ENCODE data around the gene COX5A. TPM values are rescaled to one million over a fixed set of nuclear protein-coding genes. Genes with fewer than 3 reads are reported as not detected.
A peak's percentile ranks its signal among the peaks of the same experiment; 100 is the strongest.
"Not testable (repeated sequence)": the region's sequence is repeated elsewhere in the genome, so short reads cannot be mapped to it uniquely, and the experiment has no call there.

COX5A gene
- total RNA-seq, 4 donors from 2014 or later = 103 to 235 (median 166) TPM

- TF ChIP-seq CTCF (IDR thresholded peaks at IDR 0.05) (no peak), POLR2A (IDR thresholded peaks at IDR 0.05) (no peak)
- H3K9me3 ChIP-seq = no peaks in the 10 kb centered on the region
- no peaks in the 10 kb centered on the region for H3K27me3 ChIP-seq
- peaks cover 33 to 36% of the 10 kb centered on the region in 2 donors for H3K36me3 ChIP-seq
- no peak overlapping the region for H3K27ac ChIP-seq
- intact Hi-C loops (cut with DNase I) = no loop called here
- H3K4me1 ChIP-seq = no peaks in the 10 kb centered on the region
- no peak for DNase-seq
- no peak overlapping the region for H3K4me3 ChIP-seq (replicated peaks in 1 of 3)
- WGBS, 2 donors = 96 to 99% methylated on average over 5 of the region's 5 CpGs
These were observed 9.1 kb downstream of the COX5A start for GRCh38 chr15:74928771-74929198.

- no peak for TF ChIP-seq CTCF (IDR thresholded peaks at IDR 0.05)
- no peak for TF ChIP-seq POLR2A (IDR thresholded peaks at IDR 0.05)
- Histone ChIP-seq H3K27me3 (no peaks in the 10 kb centered on the region), H3K9me3 (no peaks in the 10 kb centered on the region), H3K4me3 (replicated peaks in 1 of 3) (no peak overlapping the region), H3K36me3 (peaks cover 58 to 70% of the 10 kb centered on the region in 2 donors), H3K4me1 (no peaks in the 10 kb centered on the region), H3K27ac (no peak overlapping the region)
- WGBS, 2 donors = 95 to 98% methylated on average over 3 of the region's 3 CpGs
- intact Hi-C loops (cut with DNase I) = no loop called here
- DNase-seq = no peak
These were observed 13.3 kb downstream of the COX5A start for GRCh38 chr15:74924525-74924924.

- Histone ChIP-seq H3K9me3 (no peaks in the 10 kb centered on the region), H3K4me3 (replicated peaks in 1 of 3) (no peak overlapping the region), H3K27me3 (no peaks in the 10 kb centered on the region), H3K27ac (no peak overlapping the region), H3K4me1 (no peaks in the 10 kb centered on the region), H3K36me3 (peaks cover 55 to 77% of the 10 kb centered on the region in 2 donors)
- WGBS, 2 donors = 84% methylated on average over 8 of the region's 8 CpGs
- intact Hi-C loops (cut with DNase I) = no loop called here
- no peak for DNase-seq
- TF ChIP-seq POLR2A (IDR thresholded peaks at IDR 0.05) (no peak), CTCF (IDR thresholded peaks at IDR 0.05) (no peak)
These were observed 17.4 kb downstream of the COX5A start for GRCh38 chr15:74920456-74920855.

- H3K4me3 ChIP-seq (replicated peaks in 1 of 3) = no peak overlapping the region
- WGBS, 2 donors = 93 to 94% methylated on average over 6 of the region's 6 CpGs
- no peak overlapping the region for H3K27ac ChIP-seq
- TF ChIP-seq CTCF (IDR thresholded peaks at IDR 0.05) (no peak), POLR2A (IDR thresholded peaks at IDR 0.05) (no peak)
- H3K36me3 ChIP-seq = peaks cover 50 to 63% of the 10 kb centered on the region in 2 donors
- peaks cover 8 to 11% of the 10 kb centered on the region in 2 donors for H3K4me1 ChIP-seq
- intact Hi-C loops (cut with DNase I) = no loop called here
- H3K9me3 ChIP-seq = no peaks in the 10 kb centered on the region
- no peaks in the 10 kb centered on the region for H3K27me3 ChIP-seq
- DNase-seq = no peak
These were observed 20.2 kb downstream of the COX5A start for GRCh38 chr15:74917676-74918075.

GRCh38 chr15:74913799-74914198 is 24.1 kb downstream of the COX5A start:
- 95% methylated on average over 8 of the region's 8 CpGs for WGBS, 2 donors
- Histone ChIP-seq H3K4me1 (peaks cover 8 to 13% of the 10 kb centered on the region in 2 donors), H3K27ac (peak overlapping the region; percentile 66 to 90 (median 66)), H3K36me3 (peaks cover 18 to 34% of the 10 kb centered on the region in 2 donors)
- H3K9me3 ChIP-seq; H3K27me3 ChIP-seq; H3K4me3 ChIP-seq (replicated peaks in 1 of 3); DNase-seq; intact Hi-C loops (cut with DNase I): not testable (repeated sequence)

GRCh38 chr15:74913041-74913440 is 24.8 kb downstream of the COX5A start:
- no peaks in the 10 kb centered on the region for H3K9me3 ChIP-seq
- peaks cover 13 to 28% of the 10 kb centered on the region in 2 donors for H3K36me3 ChIP-seq
- H3K4me3 ChIP-seq (replicated peaks in 1 of 3) = no peak overlapping the region
- no peak for TF ChIP-seq CTCF (IDR thresholded peaks at IDR 0.05)
- peak in 1 of 2 donors; percentile 20 for TF ChIP-seq POLR2A (IDR thresholded peaks at IDR 0.05)
- intact Hi-C loops (cut with DNase I) = no loop called here
- H3K27ac ChIP-seq = peak overlapping the region; percentile 66 to 90 (median 81)
- 68 to 69% methylated on average over 9 of the region's 9 CpGs for WGBS, 2 donors
- no peaks in the 10 kb centered on the region for H3K27me3 ChIP-seq
- DNase-seq = peak; percentile 62 to 64
- H3K4me1 ChIP-seq = peaks cover 8 to 13% of the 10 kb centered on the region in 2 donors
